SK-N-SH (cell line): ENCODE data around the gene ITGAE.

Experiments
- CTCF ChIP-seq: fragments of 200-600 bp; sonication (generic); IDR thresholded peaks from 2 replicates; pipeline ENCODE4 v1.6.1; 2017; ENCODE audit warnings: antibody characterized with exemption, mild to moderate bottlenecking, moderate library complexity
- EP300 ChIP-seq, 2 experiments: IDR thresholded peaks; 2 replicates each; pipeline versions ENCODE4 v1.4.0 to v1.6.1; 2012; ENCODE audit warnings: borderline replicate concordance in 1 of 2, low read depth in 1 of 2, low read length in 1 of 2
- EZH2phosphoT487 ChIP-seq: fragments of 200-600 bp; sonication (generic); IDR thresholded peaks from 2 replicates; pipeline ENCODE4 v1.6.1; 2017; ENCODE audit warnings: low read depth, mixed run types, mild to moderate bottlenecking, antibody characterized with exemption, moderate library complexity, borderline replicate concordance
- NFIC ChIP-seq: IDR thresholded peaks from 2 replicates; pipeline ENCODE4 v1.4.0; 2012; ENCODE audit warnings: borderline replicate concordance
- PBX3 ChIP-seq: IDR thresholded peaks from 2 replicates; pipeline ENCODE4; 2012
- POLR2AphosphoS5 ChIP-seq: IDR thresholded peaks from 2 replicates; pipeline ENCODE4 v1.6.1; 2012; ENCODE audit warnings: low read depth, low read length
- RAD21 ChIP-seq: IDR thresholded peaks from 2 replicates; pipeline ENCODE4 v1.6.1; 2012; ENCODE audit warnings: mild to moderate bottlenecking, low read length
- RCOR1 ChIP-seq: fragments of 150-350 bp; IDR thresholded peaks from 2 replicates; pipeline ENCODE4 v1.6.1; 2017; ENCODE audit warnings: antibody characterized with exemption, low read length
- SIN3A ChIP-seq: IDR thresholded peaks from 2 replicates; pipeline ENCODE4 v1.6.1; 2012; ENCODE audit warnings: low read depth, mild to moderate bottlenecking, low read length, moderate library complexity, borderline replicate concordance
- TAF1 ChIP-seq: IDR thresholded peaks from 2 replicates; pipeline ENCODE4 v1.6.1; 2012; ENCODE audit warnings: low read depth, mild to moderate bottlenecking, low read length, moderate library complexity, borderline replicate concordance
- USF2 ChIP-seq: fragments of 150-350 bp; IDR thresholded peaks from 2 replicates; pipeline ENCODE4 v1.6.1; 2017; ENCODE audit warnings: antibody characterized with exemption, low read length, low read depth, borderline replicate concordance
- YY1 ChIP-seq: IDR thresholded peaks from 2 replicates; pipeline ENCODE4 v1.4.0; 2012; ENCODE audit warnings: low read depth, mild to moderate bottlenecking

- TF ChIP-seq TAF1 (no peak), EZH2phosphoT487 (no peak), NFIC (no peak), SIN3A (no peak), USF2 (no peak), CTCF (no peak), POLR2AphosphoS5 (no peak), YY1 (no peak), EP300 (IDR thresholded peaks at IDR 0.05; ENCODE audit: borderline replicate concordance in 1 of 2, low read depth in 1 of 2, low read length in 1 of 2) (no peak), RAD21 (no peak), PBX3 (no peak), RCOR1 (no peak)
These were observed 46.3 kb downstream of the ITGAE start for GRCh38 chr17:3754458-3755334.
